Epithelial cell of proximal tubule (primary cell): Measurements from ENCODE around the gene KRT26. TPM values are rescaled to one million over a fixed set of nuclear protein-coding genes. Genes with fewer than 3 reads are reported as not detected.

Source experiments
- DNase-seq: peaks from one replicate; pipeline ENCODE4 v3.0.0-alpha.2; 2011; ENCODE audit warnings: low read depth
- H3K4me3 ChIP-seq: 2 replicates; pipeline ENCODE4 v1.5.1; 2011; ENCODE audit warnings: low read depth, mild to moderate bottlenecking, low read length
- CTCF ChIP-seq: conservative IDR thresholded peaks from 2 replicates; pipeline ENCODE4 v1.5.1; 2012; ENCODE audit warnings: low read depth, mild to moderate bottlenecking, low read length
- total RNA-seq: library from RNA; depleted of rRNA; stranded (reverse); fragments of >200 nt; gene quantifications from 2 replicates; pipeline ENCODE4 v1.2.3, GENCODE V29; 2015

The KRT26 gene
- total RNA-seq = not detected in 2 replicates

- no peak within 1 kb of the TSS for H3K4me3 ChIP-seq
- no peak for TF ChIP-seq CTCF
- no peak for DNase-seq
Observed at GRCh38 chr17:40772101-40772500, at the start of gene KRT26. Gene KRT26, minus strand, starts transcription at chr17:40772201. Its CDS starts 88 bp downstream, at chr17:40772113.

GRCh38 chr17:40821536-40821935, 49.5 kb upstream of the KRT26 start:
- no peak for DNase-seq
- TF ChIP-seq CTCF = no peak

GRCh38 chr17:40820228-40820838, 48.3 kb upstream of the KRT26 start:
- no peak for DNase-seq
- no peak for TF ChIP-seq CTCF
- peak overlapping the region; percentile 69 for H3K4me3 ChIP-seq

More at GRCh38 chr17:40821536-40821935, 49.5 kb upstream of the KRT26 start:
- H3K4me3 ChIP-seq = no peak overlapping the region

- H3K4me3 ChIP-seq = peak overlapping the region; percentile 69
- no peak for TF ChIP-seq CTCF
- DNase-seq = no peak
Observed at GRCh38 chr17:40819528-40820125, 47.6 kb upstream of the KRT26 start.

GRCh38 chr17:40818733-40819527, 46.9 kb upstream of the KRT26 start:
- no peak for TF ChIP-seq CTCF
- no peak for DNase-seq
- H3K4me3 ChIP-seq = peak overlapping the region; percentile 69

GRCh38 chr17:40818343-40818732, 46.3 kb upstream of the KRT26 start:
- peak overlapping the region; percentile 69 for H3K4me3 ChIP-seq
- DNase-seq = no peak
- no peak for TF ChIP-seq CTCF
